SK-N-SH (cell line): Measurements from ENCODE around the gene RAB6A. TPM values are rescaled to one million over a fixed set of nuclear protein-coding genes. Genes with fewer than 3 reads are reported as not detected.

Experiments used
- CTCF ChIA-PET: fragments of 300-600, 350-600 bp; formaldehyde crosslinking; extraction: SDS; loops from one replicate; lab custom pipeline; 2021; lab: Yijun Ruan, JAX
- POLR2A ChIA-PET: fragments of 350-600 bp; sonication (Branson Sonifier 250); formaldehyde crosslinking; extraction: SDS; loops from one replicate; lab custom pipeline; 2020; ENCODE audit warnings: antibody characterized with exemption, inconsistent platforms; lab: Yijun Ruan, JAX
- DNase-seq: peaks from one replicate; pipeline ENCODE4 v3.0.0; 2012
- H2AFZ ChIP-seq: fragments of 200-600 bp; sonication (generic); 2 replicates; pipeline ENCODE4 v1.8.1; 2016; ENCODE audit warnings: antibody characterized with exemption, mild to moderate bottlenecking, low read depth
- H3F3A ChIP-seq: fragments of 200-600 bp; sonication (generic); replicated peaks from 2 replicates; pipeline ENCODE3; 2016; ENCODE audit warnings: antibody characterized with exemption, mild to moderate bottlenecking; ENCODE audit not compliant: insufficient read depth
- H3K27ac ChIP-seq, 2 experiments: fragments of 200-500 bp in 1 of 2; fragments of 200-600 bp in 1 of 2; sonication (Bioruptor generic) in 1 of 2; sonication (generic), shearing (Covaris generic) in 1 of 2; 2 replicates each; pipeline versions ENCODE4 v1.5.1 to v1.6.1; 2014 to 2016; ENCODE audit warnings: low read depth in 2 of 2, inconsistent platforms in 1 of 2, low read length in 1 of 2, mild to moderate bottlenecking in 1 of 2, mixed read lengths in 1 of 2
- H3K27me3 ChIP-seq: fragments of 200-600 bp; sonication (generic), shearing (Covaris generic); 2 replicates; pipeline ENCODE4 v1.6.1; 2016; ENCODE audit warnings: mixed run types; ENCODE audit not compliant: insufficient read depth
- H3K36me3 ChIP-seq, 2 experiments: fragments of 200-500 bp in 1 of 2; fragments of 200-600 bp in 1 of 2; sonication (Bioruptor generic) in 1 of 2; sonication (generic) in 1 of 2; replicated peaks in 1 of 2; 2 replicates each; pipeline versions ENCODE3 to v1.5.1; 2014 to 2016; ENCODE audit warnings: low read length in 1 of 2, mild to moderate bottlenecking in 1 of 2; ENCODE audit not compliant: insufficient read depth in 2 of 2, control insufficient read depth in 1 of 2
- H3K4me1 ChIP-seq, 2 experiments: fragments of 200-500 bp in 1 of 2; fragments of 200-600 bp in 1 of 2; sonication (Bioruptor generic) in 1 of 2; sonication (generic), shearing (Covaris generic) in 1 of 2; 2 replicates each; pipeline versions ENCODE4 v1.5.1 to v1.6.1; 2014 to 2016; ENCODE audit warnings: low read depth in 1 of 2, low read length in 1 of 2, mixed run types in 1 of 2; ENCODE audit not compliant: insufficient read depth in 2 of 2, control insufficient read depth in 1 of 2
- H3K4me2 ChIP-seq: fragments of 200-600 bp; sonication (generic), shearing (Covaris generic); 2 replicates; pipeline ENCODE4 v1.6.1; 2017; ENCODE audit warnings: mixed run types
- H3K4me3 ChIP-seq, 2 experiments: fragments of 200-500 bp in 1 of 2; fragments of 200-600 bp in 1 of 2; sonication (Bioruptor generic) in 1 of 2; sonication (generic), shearing (Covaris generic) in 1 of 2; 2 replicates each; pipeline versions ENCODE4 v1.5.1 to v1.8.1; 2014 to 2016; ENCODE audit warnings: low read depth in 2 of 2, inconsistent platforms in 1 of 2, low read length in 1 of 2, mild to moderate bottlenecking in 1 of 2, mixed read lengths in 1 of 2, moderate library complexity in 1 of 2
- H3K79me2 ChIP-seq: fragments of 200-600 bp; sonication (generic); 2 replicates; pipeline ENCODE4 v1.8.1; 2017; ENCODE audit warnings: mild to moderate bottlenecking; ENCODE audit not compliant: insufficient read depth
- H3K9ac ChIP-seq: fragments of 200-600 bp; sonication (generic); 2 replicates; pipeline ENCODE4 v1.6.1; 2017; ENCODE audit warnings: mixed run types
- H3K9me2 ChIP-seq: fragments of 200-600 bp; sonication (generic); 2 replicates; pipeline ENCODE4 v1.6.1; 2017; ENCODE audit warnings: mixed run types
- H3K9me3 ChIP-seq: fragments of 200-600 bp; sonication (generic); 2 replicates; pipeline ENCODE4 v1.6.1; 2017; ENCODE audit warnings: mixed run types, mild to moderate bottlenecking, moderate library complexity
- H4K20me1 ChIP-seq: fragments of 200-600 bp; sonication (generic); 2 replicates; pipeline ENCODE4 v1.6.1; 2017; ENCODE audit warnings: mild to moderate bottlenecking, mixed run types; ENCODE audit not compliant: insufficient read depth
- CHD2 ChIP-seq: fragments of 150-350 bp; IDR thresholded peaks from 2 replicates; pipeline ENCODE4 v1.6.1; 2018; ENCODE audit warnings: low read length; ENCODE audit not compliant: partially characterized antibody
- JUND ChIP-seq: IDR thresholded peaks from 2 replicates; pipeline ENCODE4 v1.4.0; 2012
- MAX ChIP-seq: IDR thresholded peaks from 2 replicates; pipeline ENCODE4 v1.4.0; 2012; ENCODE audit warnings: low read depth
- MEF2A ChIP-seq: IDR thresholded peaks from 2 replicates; pipeline ENCODE4 v1.4.0; 2012; ENCODE audit warnings: low read depth, borderline replicate concordance
- MXI1 ChIP-seq: IDR thresholded peaks from 2 replicates; pipeline ENCODE4 v1.6.1; 2012; ENCODE audit warnings: mild to moderate bottlenecking, low read depth, low read length, improper control_type of control experiment
- NFIC ChIP-seq: IDR thresholded peaks from 2 replicates; pipeline ENCODE4 v1.4.0; 2012; ENCODE audit warnings: borderline replicate concordance
- NRF1 ChIP-seq: IDR thresholded peaks from 2 replicates; pipeline ENCODE4 v1.6.1; 2012; ENCODE audit warnings: low read depth, mild to moderate bottlenecking, low read length
- PBX3 ChIP-seq: IDR thresholded peaks from 2 replicates; pipeline ENCODE4; 2012
- POLR2AphosphoS5 ChIP-seq: IDR thresholded peaks from 2 replicates; pipeline ENCODE4 v1.6.1; 2012; ENCODE audit warnings: low read depth, low read length
- REST ChIP-seq: IDR thresholded peaks from 2 replicates; pipeline ENCODE4 v1.6.1; 2012; ENCODE audit warnings: mild to moderate bottlenecking, low read depth, low read length, moderate library complexity
- RFX5 ChIP-seq: IDR thresholded peaks from 2 replicates; pipeline ENCODE4 v1.6.1; 2012; ENCODE audit warnings: mild to moderate bottlenecking, improper control_type of control experiment, low read length
- RXRA ChIP-seq: IDR thresholded peaks from 2 replicates; pipeline ENCODE4 v1.4.0; 2012; ENCODE audit warnings: low read depth, mild to moderate bottlenecking, borderline replicate concordance
- SIN3A ChIP-seq: IDR thresholded peaks from 2 replicates; pipeline ENCODE4 v1.6.1; 2012; ENCODE audit warnings: low read depth, mild to moderate bottlenecking, low read length, moderate library complexity, borderline replicate concordance
- TCF12 ChIP-seq: IDR thresholded peaks from 2 replicates; pipeline ENCODE4 v1.4.0; 2012
- TEAD4 ChIP-seq: IDR thresholded peaks from 2 replicates; pipeline ENCODE4 v1.4.0; 2012; ENCODE audit warnings: mild to moderate bottlenecking, borderline replicate concordance; ENCODE audit not compliant: insufficient read depth
- USF1 ChIP-seq: IDR thresholded peaks from 2 replicates; pipeline ENCODE4 v1.4.0; 2012; ENCODE audit warnings: low read depth, borderline replicate concordance
- USF2 ChIP-seq: fragments of 150-350 bp; IDR thresholded peaks from 2 replicates; pipeline ENCODE4 v1.6.1; 2017; ENCODE audit warnings: antibody characterized with exemption, low read length, low read depth, borderline replicate concordance
- YY1 ChIP-seq: IDR thresholded peaks from 2 replicates; pipeline ENCODE4 v1.4.0; 2012; ENCODE audit warnings: low read depth, mild to moderate bottlenecking
- WGBS: methylation state at CpG from one replicate; pipeline ENCODE4 v1.1.6; 2017; ENCODE audit warnings: low lambda C conversion rate; 5-methylcytosine and 5-hydroxymethylcytosine counted together
- polyA plus RNA-seq, 3 experiments: library from polyadenylated mRNA; depleted of rRNA; stranded (reverse); fragments of >200 nt; gene quantifications; 2 replicates each; pipeline ENCODE4 v1.2.3, GENCODE V29; 2012

The RAB6A gene
- polyA plus RNA-seq, 1 of the 3 experiments (the other 2 are of a cell fraction) = 39.1 TPM

- Histone ChIP-seq H3K27me3 (no peaks in the 10 kb centered on the region), H3F3A (peaks cover 9% of the 10 kb centered on the region), H3K9me2 (no peaks in the 10 kb centered on the region), H3K79me2 (no peaks in the 10 kb centered on the region), H4K20me1 (no peaks in the 10 kb centered on the region)
- 98% methylated on average over 4 of the region's 4 CpGs for WGBS
- TF ChIP-seq NRF1 (no peak), CHD2 (no peak), MAX (no peak), NFIC (no peak), USF2 (no peak), POLR2AphosphoS5 (no peak)
- TF ChIP-seq, all 33 proteins: peak for 0
- Histone ChIP-seq H2AFZ (no peak overlapping the region), H3K9me3 (no peaks in the 10 kb centered on the region), H3K4me1 (no peaks in the 10 kb centered on the region), H3K4me2 (no peak overlapping the region), H3K4me3 (no peak overlapping the region), H3K36me3 (peaks cover 6 to 33% of the 10 kb centered on the region in 2 experiments), H3K9ac (no peak overlapping the region), H3K27ac (no peak overlapping the region)
- POLR2A ChIA-PET = no interaction called here
- DNase-seq = no peak
- CTCF ChIA-PET = no interaction called here
Observed at GRCh38 chr11:73693899-73694525, 66.9 kb downstream of the RAB6A start.

- POLR2A ChIA-PET = interaction anchor here (0.6 kb wide), 1 partner anchor 769 kb away, joined by 4 read pairs; no protein-coding TSS in a partner anchor
- H3F3A ChIP-seq = no peaks in the 10 kb centered on the region
- no peaks in the 10 kb centered on the region for H3K9me3 ChIP-seq
- no peaks in the 10 kb centered on the region for H4K20me1 ChIP-seq
- no peaks in the 10 kb centered on the region for H3K9me2 ChIP-seq
- no peak overlapping the region for H3K4me2 ChIP-seq
- H3K4me1 ChIP-seq = no peaks in the 10 kb centered on the region
- H3K4me3 ChIP-seq = no peak overlapping the region
- no peak overlapping the region for H3K9ac ChIP-seq
- H3K27ac ChIP-seq = no peak overlapping the region
- peaks cover 14 to 36% of the 10 kb centered on the region in 2 experiments for H3K36me3 ChIP-seq
- H2AFZ ChIP-seq = no peak overlapping the region
- no peaks in the 10 kb centered on the region for H3K27me3 ChIP-seq
- TF ChIP-seq TEAD4 (no peak), PBX3 (no peak), MXI1 (no peak), MEF2A (no peak), YY1 (no peak), TCF12 (no peak), RXRA (no peak), REST (no peak), RFX5 (no peak), NRF1 (no peak), USF1 (no peak), SIN3A (no peak), JUND (no peak)
- TF ChIP-seq, all 33 proteins: peak for 0
- DNase-seq = no peak
- H3K79me2 ChIP-seq = no peaks in the 10 kb centered on the region
- CTCF ChIA-PET = interaction anchor here (0.7 to 4.0 kb wide), 4 partner anchors 10 to 86 kb away, joined by 3 to 22 read pairs (median 3); no protein-coding TSS in a partner anchor
- 92% methylated on average over 2 of the region's 2 CpGs for WGBS
Observed at GRCh38 chr11:73680687-73681086, 80.2 kb downstream of the RAB6A start.
